ENCODE measurements around the gene MAD1L1. TPM values are rescaled to one million over a fixed set of nuclear protein-coding genes. Genes with fewer than 3 reads are reported as not detected.
A peak's percentile ranks its signal among the peaks of the same experiment; 100 is the strongest.

Gene MAD1L1
- total RNA-seq, 1 experiment from 2014 or later: 46.7 TPM

GRCh38 chr7:1954366-1955004 lies 278.3 kb downstream of the MAD1L1 start:
- TF ChIP-seq EZH2 (IDR thresholded peaks at IDR 0.05; ENCODE audit: borderline replicate concordance, low read depth, low read length, poor library complexity, severe bottlenecking): no peak
- TF ChIP-seq, protein P1, sequence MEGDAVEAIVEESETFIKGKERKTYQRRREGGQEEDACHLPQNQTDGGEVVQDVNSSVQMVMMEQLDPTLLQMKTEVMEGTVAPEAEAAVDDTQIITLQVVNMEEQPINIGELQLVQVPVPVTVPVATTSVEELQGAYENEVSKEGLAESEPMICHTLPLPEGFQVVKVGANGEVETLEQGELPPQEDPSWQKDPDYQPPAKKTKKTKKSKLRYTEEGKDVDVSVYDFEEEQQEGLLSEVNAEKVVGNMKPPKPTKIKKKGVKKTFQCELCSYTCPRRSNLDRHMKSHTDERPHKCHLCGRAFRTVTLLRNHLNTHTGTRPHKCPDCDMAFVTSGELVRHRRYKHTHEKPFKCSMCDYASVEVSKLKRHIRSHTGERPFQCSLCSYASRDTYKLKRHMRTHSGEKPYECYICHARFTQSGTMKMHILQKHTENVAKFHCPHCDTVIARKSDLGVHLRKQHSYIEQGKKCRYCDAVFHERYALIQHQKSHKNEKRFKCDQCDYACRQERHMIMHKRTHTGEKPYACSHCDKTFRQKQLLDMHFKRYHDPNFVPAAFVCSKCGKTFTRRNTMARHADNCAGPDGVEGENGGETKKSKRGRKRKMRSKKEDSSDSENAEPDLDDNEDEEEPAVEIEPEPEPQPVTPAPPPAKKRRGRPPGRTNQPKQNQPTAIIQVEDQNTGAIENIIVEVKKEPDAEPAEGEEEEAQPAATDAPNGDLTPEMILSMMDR (conservative IDR thresholded peaks at IDR 0.05; ENCODE audit: low read depth, low read length): peak; percentile 47; the same call in 1 of the 2 replicates
- no peaks in the 10 kb centered on the region for H3K36me3 ChIP-seq (ENCODE audit: insufficient read depth, low read length, poor library complexity, severe bottlenecking)
- H3K4me1 ChIP-seq (ENCODE audit: insufficient read depth, low read length, poor library complexity, severe bottlenecking): peaks cover 15% of the 10 kb centered on the region
- no peaks in the 10 kb centered on the region for H3K27me3 ChIP-seq (replicated peaks; ENCODE audit: insufficient read depth, low read depth, low read length, poor library complexity)
- no TSS peak for BruUV-seq (replicated peaks)
- no peak overlapping the region for H3K4me3 ChIP-seq (ENCODE audit: low read depth, low read length, poor library complexity, severe bottlenecking)
- CTCF ChIA-PET: interaction anchor here (1.4 kb wide), 1 partner anchor 240 kb away, joined by 4 read pairs; no protein-coding TSS in a partner anchor
- intact Hi-C loops (cut with micrococcal nuclease; ENCODE audit: unreplicated experiment): no loop called here
- H3K9me3 ChIP-seq (ENCODE audit: low read depth, low read length, poor library complexity, severe bottlenecking): no peaks in the 10 kb centered on the region
- peak; percentile 46 for DNase-seq (ENCODE audit: low spot score)
- POLR2A ChIA-PET (ENCODE audit: low non-redundant PET): no interaction called here
- peak overlapping the region; percentile 53 for H3K27ac ChIP-seq (ENCODE audit: low read depth, low read length, poor library complexity, severe bottlenecking)

DNA sequence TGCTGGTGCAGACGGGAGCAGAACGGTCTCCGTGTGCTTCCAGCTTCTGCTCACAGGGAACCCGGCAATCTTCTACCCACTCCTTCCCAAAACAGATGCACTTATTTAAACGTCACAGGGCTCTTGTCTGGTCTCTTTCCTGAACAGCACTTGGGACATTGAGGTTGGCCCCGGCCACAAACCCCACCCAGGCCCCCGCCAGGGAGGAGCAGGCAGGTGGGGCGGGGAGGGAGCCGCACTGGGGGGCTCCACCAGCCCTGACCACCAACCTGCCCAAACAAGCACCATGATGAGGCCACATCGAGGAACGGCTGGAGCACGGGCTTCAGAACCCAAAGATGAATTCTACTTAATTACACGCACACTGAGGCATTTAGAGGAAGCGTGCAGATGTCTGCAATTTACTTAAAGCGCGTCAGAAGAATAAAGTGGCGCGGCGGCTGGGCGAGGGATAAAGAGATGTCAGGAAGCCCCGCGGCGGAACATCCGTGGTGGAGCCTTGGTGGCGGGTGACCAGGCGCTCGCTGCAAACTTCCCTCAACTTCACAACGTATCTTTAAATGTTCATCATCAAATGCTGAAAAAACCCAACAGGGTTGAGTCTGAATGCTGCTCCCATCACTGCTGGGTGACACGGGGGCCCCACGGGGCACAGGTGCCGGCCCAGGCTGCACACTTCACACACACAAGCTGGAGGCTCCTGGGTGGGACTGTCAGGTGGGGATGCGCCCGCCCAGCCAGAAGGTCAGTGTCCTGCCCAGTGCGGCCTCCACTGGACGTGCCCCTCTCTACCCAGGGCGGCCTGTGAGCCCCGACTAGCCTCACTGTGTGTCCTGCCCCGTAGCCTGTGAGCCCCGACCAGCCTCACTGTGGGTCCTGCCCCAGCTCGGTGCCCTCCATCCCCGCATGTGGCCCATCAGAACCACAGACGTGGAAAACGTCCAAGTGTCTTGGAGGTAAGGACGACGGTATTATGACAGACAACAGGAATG lies 279.2 kb downstream of the MAD1L1 start:
- Histone ChIP-seq H3K27ac (ENCODE audit: low read depth, low read length, poor library complexity, severe bottlenecking) (no peak overlapping the region), H3K36me3 (ENCODE audit: insufficient read depth, low read length, poor library complexity, severe bottlenecking) (no peaks in the 10 kb centered on the region), H3K4me1 (ENCODE audit: insufficient read depth, low read length, poor library complexity, severe bottlenecking) (peaks cover 15% of the 10 kb centered on the region), H3K27me3 (replicated peaks; ENCODE audit: insufficient read depth, low read depth, low read length, poor library complexity) (no peaks in the 10 kb centered on the region), H3K4me3 (ENCODE audit: low read depth, low read length, poor library complexity, severe bottlenecking) (no peak overlapping the region), H3K9me3 (ENCODE audit: low read depth, low read length, poor library complexity, severe bottlenecking) (no peaks in the 10 kb centered on the region)
- BruUV-seq (replicated peaks): no TSS peak
- no peak for TF ChIP-seq EZH2 (IDR thresholded peaks at IDR 0.05; ENCODE audit: borderline replicate concordance, low read depth, low read length, poor library complexity, severe bottlenecking)
- TF ChIP-seq, protein P1 (conservative IDR thresholded peaks at IDR 0.05; ENCODE audit: low read depth, low read length): no peak
- DNase-seq (ENCODE audit: low spot score): no peak
- intact Hi-C loops (cut with micrococcal nuclease; ENCODE audit: unreplicated experiment): no loop called here
- ChIA-PET POLR2A (ENCODE audit: low non-redundant PET) (no interaction called here), CTCF (interaction anchor here (1.4 kb wide), 1 partner anchor 241 kb away, joined by 4 read pairs; no protein-coding TSS in a partner anchor)

- CTCF ChIA-PET: no interaction called here
- Histone ChIP-seq H3K36me3 (ENCODE audit: insufficient read depth, low read length, poor library complexity, severe bottlenecking) (no peaks in the 10 kb centered on the region), H3K27me3 (replicated peaks; ENCODE audit: insufficient read depth, low read depth, low read length, poor library complexity) (no peaks in the 10 kb centered on the region), H3K9me3 (ENCODE audit: low read depth, low read length, poor library complexity, severe bottlenecking) (no peaks in the 10 kb centered on the region), H3K4me1 (ENCODE audit: insufficient read depth, low read length, poor library complexity, severe bottlenecking) (peaks cover 15% of the 10 kb centered on the region), H3K4me3 (ENCODE audit: low read depth, low read length, poor library complexity, severe bottlenecking) (no peak overlapping the region), H3K27ac (ENCODE audit: low read depth, low read length, poor library complexity, severe bottlenecking) (no peak overlapping the region)
- intact Hi-C loops (cut with micrococcal nuclease; ENCODE audit: unreplicated experiment): no loop called here
- no peak for DNase-seq (ENCODE audit: low spot score)
- TF ChIP-seq, protein P1 (conservative IDR thresholded peaks at IDR 0.05; ENCODE audit: low read depth, low read length): no peak
- no peak for TF ChIP-seq EZH2 (IDR thresholded peaks at IDR 0.05; ENCODE audit: borderline replicate concordance, low read depth, low read length, poor library complexity, severe bottlenecking)
- no TSS peak for BruUV-seq (replicated peaks)
- POLR2A ChIA-PET (ENCODE audit: low non-redundant PET): no interaction called here
Measured at GRCh38 chr7:1952781-1953180, 280.0 kb downstream of the MAD1L1 start.
